ENCODE data around the gene CCDC127.
"Not testable (repeated sequence)": the region's sequence is repeated elsewhere in the genome, so short reads cannot be mapped to it uniquely, and the experiment has no call there.

The CCDC127 gene

DNA sequence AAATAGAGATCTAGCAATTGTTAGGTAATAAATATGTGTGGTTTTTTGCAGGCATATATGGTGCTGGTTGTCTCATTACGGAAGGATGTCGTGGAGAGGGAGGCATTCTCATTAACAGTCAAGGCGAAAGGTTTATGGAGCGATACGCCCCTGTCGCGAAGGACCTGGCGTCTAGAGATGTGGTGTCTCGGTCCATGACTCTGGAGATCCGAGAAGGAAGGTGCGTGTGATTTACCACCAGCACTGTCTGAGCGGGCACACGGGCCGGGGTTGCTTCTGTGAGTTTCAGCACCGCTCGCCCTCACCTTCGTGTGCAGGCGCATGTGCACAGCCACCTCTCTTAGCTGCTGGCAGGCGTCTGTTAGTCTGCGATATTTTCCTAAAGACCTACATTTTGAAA is 15.5 kb upstream of the CCDC127 start:
- DNase-seq (ENCODE audit: low read depth): not testable (repeated sequence)

DNA sequence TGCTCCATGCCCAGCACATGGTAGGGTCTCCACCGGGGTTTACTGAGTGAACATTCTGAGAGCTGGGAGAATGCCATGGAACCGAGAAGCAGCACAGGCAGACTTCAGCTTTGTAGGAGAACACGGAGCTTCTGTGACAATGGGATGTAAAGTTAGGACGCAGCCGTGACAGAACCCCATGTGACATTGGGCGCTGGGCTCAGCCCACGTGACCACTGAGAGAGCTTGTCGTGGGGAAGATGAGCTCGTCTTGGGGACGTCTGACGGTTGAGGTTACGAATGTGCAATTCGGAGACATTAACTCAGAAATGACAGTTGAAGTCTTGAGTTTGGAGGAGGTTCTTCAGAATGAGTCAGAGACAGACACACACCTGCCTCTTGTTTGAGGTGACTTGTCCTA is 13.7 kb upstream of the CCDC127 start:
- DNase-seq (ENCODE audit: low read depth): peak; percentile 17

DNA sequence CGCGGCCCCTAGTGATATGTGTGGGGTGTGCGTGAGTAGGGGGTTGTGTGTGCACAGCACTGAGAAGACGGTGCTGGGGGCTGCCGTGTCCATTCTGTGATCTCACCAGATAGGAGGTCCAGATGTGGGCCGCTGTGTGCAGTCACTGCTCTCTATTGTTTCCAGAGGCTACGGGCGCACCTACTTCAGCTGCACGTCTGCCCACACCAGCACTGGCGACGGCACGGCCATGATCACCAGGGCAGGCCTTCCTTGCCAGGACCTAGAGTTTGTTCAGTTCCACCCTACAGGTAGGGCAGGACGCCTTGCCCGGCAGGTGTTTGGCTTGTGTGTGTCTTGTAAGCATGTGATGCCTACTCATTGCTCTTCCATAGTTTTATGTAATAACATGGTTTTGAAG is 12.8 kb upstream of the CCDC127 start:
- no peak for DNase-seq (ENCODE audit: low read depth)

DNA sequence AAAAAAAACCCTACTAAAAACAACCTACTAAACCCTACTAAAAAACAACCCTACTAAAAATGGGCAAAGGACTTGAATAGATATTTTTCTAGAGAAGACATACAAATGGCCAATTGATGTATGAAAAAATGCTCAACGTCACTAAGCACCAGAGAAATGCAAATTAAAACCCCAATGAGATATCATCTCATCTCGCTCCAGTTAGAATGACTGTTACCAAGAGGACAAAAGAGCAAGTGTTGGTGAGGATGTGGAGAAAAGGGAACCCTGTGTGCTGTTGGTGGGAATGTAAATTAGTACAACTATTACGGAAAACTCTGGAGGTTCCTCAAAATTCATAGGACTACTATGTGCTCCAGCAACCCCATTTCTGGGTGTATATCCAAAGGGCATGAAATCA is 10.9 kb upstream of the CCDC127 start:
- no peak for DNase-seq (ENCODE audit: low read depth)

DNA sequence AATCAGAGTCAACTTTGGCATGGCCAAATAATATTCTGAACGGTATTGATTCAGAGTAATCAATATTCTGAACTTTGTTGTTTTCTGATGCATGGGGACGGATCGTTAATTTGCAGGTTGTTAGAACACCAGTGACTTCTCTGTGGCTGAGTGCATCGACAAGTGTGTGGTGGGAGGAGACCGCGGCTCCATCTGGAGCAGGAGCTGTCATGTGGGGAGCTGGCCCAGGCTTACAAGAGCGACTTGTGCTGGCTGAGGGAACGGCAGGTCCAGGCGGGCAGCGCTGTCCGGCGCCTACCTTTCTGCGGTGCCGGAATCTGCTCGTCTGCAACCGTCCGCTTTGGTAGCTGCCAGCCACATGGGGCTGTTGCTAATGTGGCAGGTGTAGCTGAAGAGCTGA is 9.4 kb upstream of the CCDC127 start:
- DNase-seq (ENCODE audit: low read depth): not testable (repeated sequence)

DNA sequence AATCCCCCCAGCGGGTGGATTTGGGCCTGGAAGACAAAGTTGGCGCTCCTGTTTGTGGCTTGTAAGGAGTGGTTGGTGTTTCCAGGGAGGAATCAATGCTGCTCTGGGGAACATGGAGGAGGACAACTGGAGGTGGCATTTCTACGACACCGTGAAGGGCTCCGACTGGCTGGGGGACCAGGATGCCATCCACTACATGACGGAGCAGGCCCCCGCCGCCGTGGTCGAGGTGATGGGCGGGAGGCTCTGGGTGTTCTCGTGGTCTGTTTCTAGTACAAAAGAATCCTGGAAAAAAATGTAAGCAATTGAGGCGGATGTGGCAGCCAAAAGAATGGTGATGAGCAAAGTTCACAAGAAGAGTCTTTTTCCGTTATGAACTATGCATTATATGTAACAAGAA is 7.4 kb upstream of the CCDC127 start:
- no peak for DNase-seq (ENCODE audit: low read depth)

GRCh38 chr5:223791-224190 is 5.8 kb upstream of the CCDC127 start:
- DNase-seq (ENCODE audit: low read depth): no peak

DNA sequence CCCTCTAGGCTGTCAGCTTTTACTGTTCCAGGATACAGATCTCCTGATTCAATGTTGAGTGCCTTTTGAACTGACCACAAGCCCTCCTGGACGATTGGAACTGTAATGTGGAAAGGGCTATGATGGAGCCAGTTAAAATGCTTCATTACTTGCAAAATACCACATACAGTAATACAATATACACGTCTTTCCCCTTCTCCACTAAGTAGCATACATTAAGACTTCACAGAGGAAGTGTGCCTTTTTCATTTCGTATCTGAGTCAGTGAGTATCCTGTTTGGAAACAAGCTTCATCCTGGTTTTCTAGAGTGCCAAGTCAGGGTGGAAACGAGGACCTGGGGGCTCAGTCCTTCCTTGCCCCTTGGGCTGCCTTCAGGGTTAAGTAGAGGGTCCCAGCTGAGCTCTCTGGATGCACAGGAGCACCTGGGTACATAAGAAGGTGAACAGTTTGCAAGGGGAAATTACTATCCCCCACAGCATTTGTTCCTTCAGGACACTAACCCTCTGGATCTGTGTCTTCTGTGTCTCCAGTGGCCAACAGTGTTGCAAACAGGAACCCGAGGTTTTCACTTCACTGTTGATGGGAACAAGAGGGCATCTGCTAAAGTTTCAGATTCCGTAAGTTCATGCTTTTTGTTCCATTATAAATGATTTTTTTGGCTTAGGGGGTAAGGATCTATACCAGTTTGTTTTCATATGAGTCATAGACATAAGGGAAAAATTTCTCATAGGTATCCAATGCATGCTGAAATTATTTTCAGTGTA is 5.2 kb upstream of the CCDC127 start:
- not testable (repeated sequence) for DNase-seq (ENCODE audit: low read depth)

- DNase-seq (ENCODE audit: low read depth): no peak
Measured at GRCh38 chr5:219991-220390, 2.0 kb upstream of the CCDC127 start.

DNA sequence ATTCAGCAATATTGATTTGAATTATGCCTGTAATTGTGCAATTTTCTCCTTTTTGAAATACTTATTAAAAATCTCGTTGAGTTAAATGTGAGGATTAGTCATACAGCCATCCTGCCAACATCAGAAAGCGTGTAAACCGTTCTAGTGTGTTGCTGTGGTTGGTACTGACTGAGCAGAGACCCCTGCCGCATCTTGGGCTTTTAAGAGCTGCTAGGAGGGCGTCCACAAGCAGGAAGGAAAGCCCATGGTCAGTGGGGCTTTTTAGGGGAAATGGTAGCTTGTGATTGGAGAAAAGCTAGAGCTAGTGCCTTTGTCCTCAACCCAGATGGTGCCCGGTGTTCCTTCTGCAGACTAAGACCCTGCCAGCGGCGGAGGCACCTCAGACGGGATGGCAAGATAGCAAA is 1.5 kb upstream of the CCDC127 start:
- DNase-seq (ENCODE audit: low read depth): no peak

GRCh38 chr5:218457-219291 is 721 bp upstream of the CCDC127 start:
- DNase-seq (ENCODE audit: low read depth): peak; percentile 16

DNA sequence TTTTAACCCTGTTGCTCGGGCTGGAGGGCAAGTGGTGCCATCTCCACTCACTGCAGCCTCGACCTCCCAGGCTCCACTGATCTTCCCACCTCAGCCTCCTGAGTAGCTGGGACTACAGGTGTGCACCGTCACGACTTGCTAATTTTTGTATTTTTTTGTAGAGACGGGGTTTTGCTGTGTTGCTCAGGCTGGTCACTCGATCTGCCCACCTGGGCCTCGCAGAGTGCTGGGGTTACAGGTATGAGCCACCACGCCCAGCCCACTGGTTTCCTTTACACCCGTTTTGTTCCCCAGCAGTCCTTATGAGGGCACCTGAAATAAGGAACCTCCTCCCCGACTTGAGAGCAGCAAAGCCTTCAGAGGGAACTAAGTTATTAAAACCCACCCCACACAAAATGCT is 1.9 kb downstream of the CCDC127 start:
- DNase-seq (ENCODE audit: low read depth): not testable (repeated sequence)

DNA sequence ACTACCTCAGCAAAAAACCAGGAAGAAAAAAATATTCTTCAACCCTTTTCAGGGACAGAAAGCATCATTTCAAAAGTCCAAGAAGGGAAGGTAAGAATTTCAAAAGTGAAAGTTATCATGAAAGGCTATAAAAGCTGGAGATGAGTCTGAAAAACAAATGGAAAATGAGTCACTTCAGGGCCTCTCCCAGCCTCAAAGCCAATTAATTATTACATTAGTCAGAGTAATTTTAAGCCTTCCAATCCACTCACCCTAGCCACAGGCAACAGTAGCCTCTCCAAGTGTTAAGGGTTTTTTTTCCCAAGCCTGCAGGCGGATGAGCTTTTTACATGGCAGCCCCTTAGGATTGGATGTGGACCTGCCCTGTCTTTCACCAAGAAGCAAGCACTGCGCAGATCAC is 2.7 kb downstream of the CCDC127 start:
- DNase-seq (ENCODE audit: low read depth): not testable (repeated sequence)

- no peak for DNase-seq (ENCODE audit: low read depth)
Measured at GRCh38 chr5:213803-214395, 4.1 kb downstream of the CCDC127 start.

GRCh38 chr5:208449-209114 is 9.4 kb downstream of the CCDC127 start:
- DNase-seq (ENCODE audit: low read depth): no peak

GRCh38 chr5:207599-207998 is 10.4 kb downstream of the CCDC127 start:
- no peak for DNase-seq (ENCODE audit: low read depth)

DNA sequence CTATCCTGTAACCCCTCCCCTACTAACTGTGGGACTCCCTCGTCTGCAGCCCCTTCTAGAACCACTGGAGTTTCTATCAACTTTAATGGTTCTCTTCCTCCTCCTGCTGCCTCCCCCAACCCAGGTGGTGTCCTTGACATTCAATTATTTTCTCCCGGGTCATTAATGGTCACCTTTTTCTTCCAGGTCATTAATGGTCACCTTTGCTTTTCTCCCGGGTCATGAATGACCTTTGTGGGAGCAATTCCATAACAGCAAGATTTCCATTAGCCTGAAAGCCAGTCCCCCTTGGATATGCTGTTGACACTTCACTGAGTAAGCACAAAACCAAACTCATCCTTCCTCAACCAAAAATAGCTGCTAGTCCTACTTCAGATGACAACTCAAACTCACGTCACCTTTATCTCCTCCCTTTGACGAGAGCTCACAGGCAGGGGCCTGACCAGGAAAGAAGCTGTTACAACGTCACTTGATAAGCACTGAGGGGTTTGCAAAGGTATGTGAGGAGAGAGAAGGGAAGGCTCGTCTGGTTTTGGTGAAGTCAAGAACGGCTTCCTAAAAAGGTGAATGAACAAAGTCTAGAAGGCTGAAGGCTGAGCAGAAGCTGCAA is 10.9 kb downstream of the CCDC127 start:
- DNase-seq (ENCODE audit: low read depth): no peak

- DNase-seq (ENCODE audit: low read depth): no peak
Measured at GRCh38 chr5:206406-206805, 11.5 kb downstream of the CCDC127 start.

GRCh38 chr5:204966-205670 is 12.8 kb downstream of the CCDC127 start:
- no peak for DNase-seq (ENCODE audit: low read depth)

- no peak for DNase-seq (ENCODE audit: low read depth)
Measured at GRCh38 chr5:204462-204861, 13.5 kb downstream of the CCDC127 start.

DNA sequence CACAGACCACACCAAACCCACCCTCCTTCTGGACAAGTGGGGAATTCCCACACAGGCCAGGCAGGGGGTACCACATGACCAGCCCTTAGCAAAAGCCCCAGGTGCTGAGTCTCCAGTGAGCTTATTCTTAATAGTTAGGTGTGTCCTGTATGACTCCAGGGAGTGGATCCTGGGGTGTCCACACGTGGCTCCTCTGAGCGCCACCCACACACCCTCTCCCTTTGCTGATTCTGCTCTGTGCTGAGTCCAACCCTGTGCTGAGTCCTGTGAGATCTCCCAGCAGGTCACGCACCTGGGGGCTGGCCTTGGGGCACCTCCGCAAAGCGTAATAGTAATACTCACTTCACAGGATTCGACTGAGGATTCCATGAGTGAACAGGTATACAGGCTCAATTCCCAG is 14.0 kb downstream of the CCDC127 start:
- no peak for DNase-seq (ENCODE audit: low read depth)
